ENCODE data around the gene PACRG.

The PACRG gene

DNA sequence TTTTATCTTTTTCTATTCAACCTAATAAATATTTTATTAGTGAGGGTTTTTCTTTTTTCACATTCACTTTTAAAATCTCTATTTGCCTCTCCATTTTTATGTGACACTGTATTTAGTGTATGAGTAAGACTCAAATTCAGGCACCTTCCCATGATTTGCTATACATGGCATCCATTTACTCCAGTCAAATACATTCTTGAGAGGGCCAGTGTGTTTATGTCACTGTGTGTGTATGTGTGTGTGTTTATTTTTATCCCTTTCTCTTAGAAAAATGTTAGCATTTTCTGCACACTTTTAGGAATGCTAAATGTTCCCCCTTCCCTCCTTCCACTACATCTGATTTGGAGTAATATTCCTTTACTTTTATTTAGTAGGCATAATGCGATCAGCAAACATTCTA is 290.0 kb downstream of the PACRG start:
- TF ChIP-seq, protein P1, sequence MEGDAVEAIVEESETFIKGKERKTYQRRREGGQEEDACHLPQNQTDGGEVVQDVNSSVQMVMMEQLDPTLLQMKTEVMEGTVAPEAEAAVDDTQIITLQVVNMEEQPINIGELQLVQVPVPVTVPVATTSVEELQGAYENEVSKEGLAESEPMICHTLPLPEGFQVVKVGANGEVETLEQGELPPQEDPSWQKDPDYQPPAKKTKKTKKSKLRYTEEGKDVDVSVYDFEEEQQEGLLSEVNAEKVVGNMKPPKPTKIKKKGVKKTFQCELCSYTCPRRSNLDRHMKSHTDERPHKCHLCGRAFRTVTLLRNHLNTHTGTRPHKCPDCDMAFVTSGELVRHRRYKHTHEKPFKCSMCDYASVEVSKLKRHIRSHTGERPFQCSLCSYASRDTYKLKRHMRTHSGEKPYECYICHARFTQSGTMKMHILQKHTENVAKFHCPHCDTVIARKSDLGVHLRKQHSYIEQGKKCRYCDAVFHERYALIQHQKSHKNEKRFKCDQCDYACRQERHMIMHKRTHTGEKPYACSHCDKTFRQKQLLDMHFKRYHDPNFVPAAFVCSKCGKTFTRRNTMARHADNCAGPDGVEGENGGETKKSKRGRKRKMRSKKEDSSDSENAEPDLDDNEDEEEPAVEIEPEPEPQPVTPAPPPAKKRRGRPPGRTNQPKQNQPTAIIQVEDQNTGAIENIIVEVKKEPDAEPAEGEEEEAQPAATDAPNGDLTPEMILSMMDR (IDR thresholded peaks at IDR 0.05; ENCODE audit: low read length, missing control alignments): no peak

DNA sequence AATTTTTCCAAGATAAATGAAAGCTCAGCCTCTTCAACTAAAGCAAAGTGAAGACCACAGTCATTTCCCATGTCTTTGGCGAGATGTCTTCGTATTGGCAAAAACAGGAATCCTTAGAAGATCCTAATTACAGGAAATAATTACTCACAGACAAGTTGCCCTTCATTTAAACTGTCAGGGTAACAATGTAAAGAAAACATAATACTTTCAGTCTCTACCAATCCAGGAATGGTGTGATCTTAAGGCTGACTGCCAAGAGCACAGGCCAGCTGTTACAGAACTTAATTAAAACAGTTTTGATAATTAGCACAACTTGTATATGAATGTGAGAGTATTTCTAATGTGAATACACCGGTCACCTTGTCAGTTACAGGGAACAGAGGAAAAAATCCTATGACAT is 292.2 kb downstream of the PACRG start:
- DNase-seq (ENCODE audit: low read depth): no peak
- H3K4me3 ChIP-seq (replicated peaks; ENCODE audit: low read depth, low read length): no peak overlapping the region
- TF ChIP-seq, protein P1 (IDR thresholded peaks at IDR 0.05; ENCODE audit: low read length, missing control alignments): no peak

More for the DNA sequence above, 290.0 kb downstream of the PACRG start:
- no peak overlapping the region for H3K4me3 ChIP-seq (replicated peaks; ENCODE audit: low read depth, low read length)
- no peak for DNase-seq (ENCODE audit: low read depth)

DNA sequence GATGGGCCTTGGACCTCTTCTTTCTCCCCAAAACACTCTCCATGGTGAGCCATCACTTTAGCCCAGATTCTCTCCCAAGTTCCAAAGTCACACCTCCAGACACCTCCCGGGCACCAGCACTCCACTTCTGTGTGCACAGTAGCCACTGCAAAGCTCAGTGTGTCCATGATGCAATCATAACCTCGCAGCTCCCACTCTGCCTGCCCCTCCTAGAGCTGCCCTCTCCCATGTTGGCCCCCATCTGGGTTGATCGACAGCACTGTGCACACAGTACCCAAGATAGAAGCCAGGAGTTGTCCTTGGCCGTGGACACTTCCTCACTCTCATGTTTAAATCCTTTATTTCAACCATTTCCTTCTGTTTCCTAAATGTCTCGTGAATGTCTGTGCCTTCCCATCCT is 293.3 kb downstream of the PACRG start:
- H3K4me3 ChIP-seq (replicated peaks; ENCODE audit: low read depth, low read length): no peak overlapping the region
- TF ChIP-seq, protein P1 (IDR thresholded peaks at IDR 0.05; ENCODE audit: low read length, missing control alignments): no peak
- DNase-seq (ENCODE audit: low read depth): no peak

DNA sequence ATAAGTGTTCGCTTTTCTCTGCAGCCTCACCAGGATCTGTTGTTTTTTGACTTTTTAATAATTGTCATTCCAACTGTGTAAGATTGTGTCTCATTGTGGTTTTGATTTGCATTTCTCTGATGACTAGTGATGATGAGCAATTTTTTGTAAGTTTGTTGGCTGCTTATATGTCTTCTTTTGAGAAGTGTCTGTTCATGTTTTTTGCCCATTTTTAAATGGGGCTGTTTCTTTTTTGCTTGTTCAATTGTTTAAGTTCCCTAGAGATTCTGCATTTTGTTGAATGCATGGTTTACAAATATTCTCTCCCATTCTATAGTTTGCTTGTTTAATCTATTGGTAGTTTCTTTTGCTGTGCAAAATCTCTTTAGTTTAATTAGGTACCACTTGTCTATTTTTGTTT is 295.9 kb downstream of the PACRG start:
- no peak overlapping the region for H3K4me3 ChIP-seq (replicated peaks; ENCODE audit: low read depth, low read length)
- TF ChIP-seq, protein P1 (IDR thresholded peaks at IDR 0.05; ENCODE audit: low read length, missing control alignments): no peak
- DNase-seq (ENCODE audit: low read depth): no peak

DNA sequence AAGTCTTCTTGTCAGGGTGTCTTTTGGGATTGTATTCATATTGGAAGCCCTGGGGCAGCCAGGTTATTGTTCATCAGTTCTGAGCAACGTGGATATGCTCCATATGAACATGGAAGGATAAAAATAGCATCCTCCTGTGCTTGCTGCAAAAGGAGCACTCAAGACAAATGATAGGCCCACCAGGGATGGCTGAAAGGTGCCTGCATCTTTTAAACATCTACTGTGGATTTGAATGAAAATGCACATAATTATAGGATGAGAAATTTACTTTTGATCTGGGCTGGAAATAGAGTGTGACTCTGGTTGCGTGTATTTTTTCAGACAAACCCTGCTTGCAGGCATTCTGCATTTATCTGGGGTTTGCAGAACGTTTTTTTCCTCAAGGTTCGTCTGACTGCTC is 299.1 kb downstream of the PACRG start:
- no peak overlapping the region for H3K4me3 ChIP-seq (replicated peaks; ENCODE audit: low read depth, low read length)
- DNase-seq (ENCODE audit: low read depth): no peak
- TF ChIP-seq, protein P1 (IDR thresholded peaks at IDR 0.05; ENCODE audit: low read length, missing control alignments): no peak

DNA sequence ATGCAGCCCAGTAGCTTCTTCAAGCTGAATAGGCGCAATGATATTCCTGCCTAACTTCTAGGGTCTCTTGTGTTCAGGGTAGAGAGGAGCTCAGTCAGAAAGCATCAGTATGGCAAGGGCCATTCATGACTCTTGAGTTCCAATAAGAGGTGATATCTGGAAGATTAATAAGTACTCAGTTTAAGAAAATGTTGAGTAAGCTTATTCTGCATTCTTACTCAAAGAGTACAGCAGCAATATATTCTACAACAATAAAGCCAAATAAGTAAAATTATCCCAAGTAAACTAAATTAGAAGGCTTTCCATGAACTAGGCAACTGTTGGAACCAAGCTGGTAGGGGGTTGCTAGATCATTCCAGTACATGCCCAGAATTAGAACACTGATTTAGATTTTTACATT is 303.2 kb downstream of the PACRG start:
- TF ChIP-seq, protein P1 (IDR thresholded peaks at IDR 0.05; ENCODE audit: low read length, missing control alignments): no peak
- no peak overlapping the region for H3K4me3 ChIP-seq (replicated peaks; ENCODE audit: low read depth, low read length)
- DNase-seq (ENCODE audit: low read depth): no peak

DNA sequence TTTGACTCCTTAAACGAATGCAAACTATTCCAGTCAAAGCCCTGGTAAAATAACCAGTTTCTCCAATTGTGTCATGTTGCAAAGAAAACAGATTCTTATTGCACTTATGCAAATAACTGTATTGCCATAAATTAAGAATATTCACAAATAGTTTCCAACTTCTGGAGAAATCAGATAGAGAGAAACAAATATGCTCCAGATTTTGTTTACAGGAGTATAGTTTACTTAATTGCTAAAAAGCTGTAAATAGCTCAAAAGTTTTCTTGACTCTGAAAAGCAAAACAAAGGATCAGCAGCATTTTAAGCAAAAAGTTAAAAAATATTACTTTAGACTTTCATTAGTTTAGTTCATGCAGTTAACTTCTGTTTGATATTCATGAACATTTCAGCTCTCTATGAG is 304.2 kb downstream of the PACRG start:
- no peak overlapping the region for H3K4me3 ChIP-seq (replicated peaks; ENCODE audit: low read depth, low read length)
- TF ChIP-seq, protein P1 (IDR thresholded peaks at IDR 0.05; ENCODE audit: low read length, missing control alignments): no peak
- no peak for DNase-seq (ENCODE audit: low read depth)
